GM12878 (cell line): ENCODE data around the gene SMARCB1. TPM values are rescaled to one million over a fixed set of nuclear protein-coding genes. Genes with fewer than 3 reads are reported as not detected.

Experiments used
- ATAC-seq: fragments of 200-7000 bp; cut with Tn5 transposase; 3 replicates; pipeline ENCODE4 v1.9.1; 2020; ENCODE audit warnings: mild to moderate bottlenecking, moderate library complexity
- BruUV-seq: library from RNA; stranded (reverse); fragments of 400-500 nt; replicated peaks from 2 replicates; lab custom pipeline; 2021; lab: Mats Ljungman, UMichigan
- CTCF ChIA-PET: fragments of 300-600 bp; sonication (Branson Sonifier 250); formaldehyde crosslinking; extraction: SDS; loops from one replicate; lab custom pipeline; 2021; ENCODE audit warnings: inconsistent platforms; lab: Yijun Ruan, JAX
- POLR2A ChIA-PET: fragments of 350-600 bp; formaldehyde crosslinking; extraction: SDS; loops from one replicate; lab custom pipeline; 2021; ENCODE audit warnings: inconsistent platforms; lab: Charles Lee
- RAD21 ChIA-PET: fragments of 300-600 bp; sonication (Branson Sonifier 250); formaldehyde crosslinking; loops from one replicate; lab custom pipeline; 2023; ENCODE audit warnings: antibody characterized with exemption; ENCODE audit not compliant: unreplicated experiment; lab: Charles Lee
- SMC1A ChIA-PET: fragments of 300-600 bp; sonication (Branson Sonifier 250); formaldehyde crosslinking; loops from one replicate; lab custom pipeline; 2023; ENCODE audit not compliant: unreplicated experiment, uncharacterized antibody; lab: Charles Lee
- DNase-seq: peaks from one replicate; pipeline ENCODE4 v3.0.0-alpha.2; 2011; ENCODE audit warnings: low read depth, low spot score
- FAIRE-seq: peaks from 3 replicates; lab custom pipeline; 2011; peaks lifted over from hg19 to GRCh38; lab: Jason Lieb, UNC
- H2AFZ ChIP-seq: 2 replicates; pipeline ENCODE4 v1.6.0; 2011; ENCODE audit warnings: low read depth, low read length, control low read depth; ENCODE audit not compliant: control insufficient read depth
- H3K27ac ChIP-seq: 2 replicates; pipeline ENCODE4 v1.5.1; 2011; ENCODE audit warnings: control low read depth; ENCODE audit not compliant: control insufficient read depth, insufficient read depth
- H3K27me3 ChIP-seq, 2 experiments: replicated peaks in 1 of 2; 2 replicates each; pipeline versions ENCODE4 v1.6.0 to v1.6.1; 2011; ENCODE audit warnings: low read length in 1 of 2; ENCODE audit not compliant: control insufficient read depth in 2 of 2, insufficient read depth in 2 of 2
- H3K36me3 ChIP-seq, 2 experiments: 2 replicates each; pipeline ENCODE4 v1.5.1; 2011; ENCODE audit warnings: low read length in 1 of 2; ENCODE audit not compliant: control insufficient read depth in 2 of 2, insufficient read depth in 2 of 2
- H3K4me1 ChIP-seq: 2 replicates; pipeline ENCODE4 v1.6.1; 2011; ENCODE audit warnings: mild to moderate bottlenecking, low read length, moderate library complexity, mixed read lengths; ENCODE audit not compliant: control insufficient read depth, insufficient read depth
- H3K4me2 ChIP-seq: 2 replicates; pipeline ENCODE4 v1.6.0; 2011; ENCODE audit warnings: control low read depth; ENCODE audit not compliant: control insufficient read depth, insufficient read depth
- H3K4me3 ChIP-seq: fragments of 200-600 bp; sonication (generic); 2 replicates; pipeline ENCODE4 v1.5.1; 2016
- H3K79me2 ChIP-seq: 2 replicates; pipeline ENCODE4 v1.6.0; 2011; ENCODE audit warnings: low read length; ENCODE audit not compliant: control insufficient read depth, insufficient read depth
- H3K9ac ChIP-seq: 2 replicates; pipeline ENCODE4 v1.8.0; 2011; ENCODE audit warnings: low read length, control low read depth, mixed read lengths; ENCODE audit not compliant: control insufficient read depth, insufficient read depth
- H3K9me3 ChIP-seq: replicated peaks from 3 replicates; pipeline ENCODE4 v1.5.1; 2011; ENCODE audit warnings: mild to moderate bottlenecking, low read length; ENCODE audit not compliant: control insufficient read depth, insufficient read depth
- H4K20me1 ChIP-seq: 2 replicates; pipeline ENCODE4 v1.6.0; 2011; ENCODE audit not compliant: control insufficient read depth, insufficient read depth
- BCL3 ChIP-seq: IDR thresholded peaks from 2 replicates; pipeline ENCODE4 v1.6.1; 2011; ENCODE audit warnings: borderline replicate concordance, low read depth, mild to moderate bottlenecking, moderate library complexity, low read length; ENCODE audit not compliant: insufficient read depth, poor library complexity, severe bottlenecking
- BHLHE40 ChIP-seq, 2 experiments: fragments of 450-650 bp in 1 of 2; IDR thresholded peaks; 2 replicates each; pipeline ENCODE4 v1.6.1; 2011 to 2017; ENCODE audit warnings: low read depth in 2 of 2, borderline replicate concordance in 1 of 2, improper control_type of control experiment in 1 of 2, low read length in 1 of 2, mild to moderate bottlenecking in 1 of 2
- CBX3 ChIP-seq: fragments of 200-600 bp; sonication (generic); IDR thresholded peaks from 2 replicates; pipeline ENCODE4 v1.6.1; 2016; ENCODE audit warnings: low read depth, borderline replicate concordance
- CHD4 ChIP-seq: fragments of 200-600 bp; sonication (generic); IDR thresholded peaks from 2 replicates; pipeline ENCODE4 v1.6.1; 2016; ENCODE audit warnings: mild to moderate bottlenecking
- CUX1 ChIP-seq: IDR thresholded peaks from 2 replicates; pipeline ENCODE4 v1.6.1; 2012; ENCODE audit warnings: improper control_type of control experiment, low read depth, low read length; ENCODE audit not compliant: insufficient replicate concordance
- FOXK2 ChIP-seq: fragments of 450-650 bp; IDR thresholded peaks from 2 replicates; pipeline ENCODE4 v1.6.1; 2017; ENCODE audit warnings: mild to moderate bottlenecking, moderate library complexity
- MXI1 ChIP-seq: fragments of 150-350 bp; IDR thresholded peaks from 2 replicates; pipeline ENCODE4 v1.6.1; 2011; ENCODE audit warnings: low read depth, mild to moderate bottlenecking, inconsistent platforms, low read length, improper control_type of control experiment
- RB1 ChIP-seq: fragments of 450-650 bp; formaldehyde crosslinking; IDR thresholded peaks from 2 replicates; pipeline ENCODE4 v1.6.1; 2017; ENCODE audit warnings: mild to moderate bottlenecking, borderline replicate concordance
- SKIL ChIP-seq: fragments of 450-650 bp; IDR thresholded peaks from 2 replicates; pipeline ENCODE4 v1.6.1; 2017; ENCODE audit warnings: mild to moderate bottlenecking, low read depth, inconsistent platforms; ENCODE audit not compliant: poor library complexity, severe bottlenecking
- ZNF622 ChIP-seq: fragments of 450-650 bp; IDR thresholded peaks from 2 replicates; pipeline ENCODE4 v1.6.1; 2017; ENCODE audit warnings: mild to moderate bottlenecking, inconsistent platforms
- WGBS: methylation state at CpG from one replicate; pipeline ENCODE4 v1.1.6; 2016; ENCODE audit warnings: low lambda C conversion rate; ENCODE audit not compliant: insufficient replicate concordance, insufficient coverage; ENCODE audit errors: missing lambda C conversion rate; 5-methylcytosine and 5-hydroxymethylcytosine counted together
- in situ Hi-C: fragments of 300-500 bp; cut with MboI; formaldehyde crosslinking; loops from 9 replicates; pipeline ENCODE4 v1.14.3; 2018; ENCODE audit warnings: mixed read lengths
- intact Hi-C: fragments of 100-400 bp; cut with micrococcal nuclease; formaldehyde crosslinking; loops from one replicate; pipeline ENCODE4 v1.14.2; 2022; ENCODE audit not compliant: unreplicated experiment
- polyA plus RNA-seq, 11 experiments: library from polyadenylated mRNA; depleted of rRNA in 4 of 11; unstranded in 6 of 11; stranded (reverse) in 5 of 11; fragments of >200 nt; fragmentation: Nextera tagmentation in 4 of 11; fragmentation: Illumina TruSeq in 1 of 11; extraction: Ambion mirVana in 4 of 11; extraction: Trizol in 1 of 11; gene quantifications; 1 replicate in 1 of 11; 2 replicates in 10 of 11; pipeline versions ENCODE4 v1.2.1 to v1.2.3, GENCODE V29; 2011 to 2016; ENCODE audit warnings: inconsistent platforms in 2 of 11, missing spikeins in 2 of 11, low read depth in 1 of 11
- total RNA-seq, 4 experiments: library from RNA; depleted of rRNA in 3 of 4; stranded (reverse); fragments of >200 nt in 3 of 4; fragmentation: Illumina TruSeq in 1 of 4; extraction: Trizol in 1 of 4; gene quantifications; 2 replicates each; pipeline versions ENCODE4 v1.2.1 to v1.2.3, GENCODE V29; 2013 to 2021

Gene SMARCB1
- total and polyA plus RNA-seq, 10 of the 15 experiments (the other 5 are each of a cell fraction or from before 2014, with no cell fraction given) = 9.1 to 215 (median 183) TPM

- ChIA-PET CTCF (no interaction called here), POLR2A (interaction anchor here (1.1 kb wide), 1 partner anchor 13 kb away, joined by 3 read pairs; no protein-coding TSS in a partner anchor), RAD21 (no interaction called here), SMC1A (no interaction called here)
- Histone ChIP-seq H3K4me1 (peaks cover 3% of the 10 kb centered on the region), H3K79me2 (peaks cover 2% of the 10 kb centered on the region), H3K27ac (no peak overlapping the region), H4K20me1 (peaks cover 2% of the 10 kb centered on the region; the same call in 1 of the 2 replicates), H3K9me3 (no peaks in the 10 kb centered on the region), H3K27me3 (no peaks in the 10 kb centered on the region), H3K36me3 (peaks cover 43 to 61% of the 10 kb centered on the region in 2 experiments), H2AFZ (no peak overlapping the region), H3K4me3 (no peak overlapping the region), H3K4me2 (no peak overlapping the region), H3K9ac (no peak overlapping the region)
- 94% methylated on average over 11 of the region's 11 CpGs for WGBS
- no peak for ATAC-seq
- no peak for DNase-seq
- in situ Hi-C loops (no loop called here), intact Hi-C loops (no loop called here)
- BruUV-seq = no TSS peak
- FAIRE-seq = no peak
- TF ChIP-seq ZNF622 (no peak), CHD4 (no peak), MXI1 (no peak), BHLHE40 (IDR thresholded peaks at IDR 0.05; ENCODE audit: borderline replicate concordance in 1 of 2, low read depth in 2 of 2, low read length in 1 of 2) (no peak), BCL3 (no peak), SKIL (no peak), CBX3 (no peak), RB1 (no peak), FOXK2 (no peak), CUX1 (no peak)
Observed at GRCh38 chr22:23827351-23827995, 40.7 kb downstream of the SMARCB1 start.
